Loucy (cell line): ENCODE data around the gene ANKUB1.

Source experiments
- CTCF ChIP-seq: fragments of 200-600 bp; sonication (generic); conservative IDR thresholded peaks from 2 replicates; pipeline ENCODE4 v1.5.1; 2014; ENCODE audit warnings: mild to moderate bottlenecking, antibody characterized with exemption, low read length
- EZH2phosphoT487 ChIP-seq: fragments of 200-600 bp; IDR thresholded peaks from 2 replicates; pipeline ENCODE4 v1.6.1; 2018; ENCODE audit warnings: antibody characterized with exemption, mild to moderate bottlenecking, moderate library complexity, borderline replicate concordance

DNA sequence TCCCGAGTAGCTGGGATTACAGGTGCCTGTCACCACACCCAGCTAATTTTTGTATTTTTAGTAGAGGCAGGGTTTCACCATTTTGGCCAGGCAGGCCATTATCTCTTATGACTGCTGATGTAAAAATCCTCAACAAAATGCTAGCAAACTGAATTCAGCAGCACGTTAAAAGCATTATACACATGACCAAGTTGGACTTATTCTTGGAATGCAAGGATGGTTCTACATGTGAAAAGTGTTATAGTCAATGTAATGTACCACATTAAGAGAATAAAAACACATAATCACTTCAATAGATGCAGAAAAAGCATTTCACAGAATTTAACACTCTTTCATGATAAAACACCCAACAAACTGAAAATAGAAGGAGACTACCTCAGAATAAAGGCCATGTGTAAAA lies 40.9 kb upstream of the ANKUB1 start:
- TF ChIP-seq CTCF (no peak), EZH2phosphoT487 (no peak)
